Suprapubic skin (tissue), 4 donors: ENCODE results near the gene ETV5.

ENCODE experiments used
- EP300 ChIP-seq: sonication (generic); formaldehyde crosslinking; IDR thresholded peaks from one replicate; pipeline ENCODE4 v1.6.1; 2017; ENCODE audit warnings: antibody characterized with exemption
- POLR2A ChIP-seq, 2 donors: fragments of 450-650 bp; IDR thresholded peaks; one replicate each; pipeline ENCODE4 v1.6.1; 2017; ENCODE audit warnings: antibody characterized with exemption in 2 of 2, mild to moderate bottlenecking in 2 of 2, moderate library complexity in 2 of 2
- POLR2AphosphoS5 ChIP-seq, 3 donors: sonication (generic); formaldehyde crosslinking; IDR thresholded peaks; one replicate each; pipeline ENCODE4 v1.6.1; 2017; ENCODE audit warnings: antibody characterized with exemption in 3 of 3
- TF ChIP-seq, protein P1 (sequence below), 2 donors: fragments of 200-600 bp in 1 of 2; fragments of 450-650 bp in 1 of 2; sonication (generic) in 1 of 2; IDR thresholded peaks; one replicate each; pipeline ENCODE4 v1.5.1; 2016 to 2019; ENCODE audit warnings: antibody characterized with exemption in 2 of 2, mild to moderate bottlenecking in 1 of 2, moderate library complexity in 1 of 2

GRCh38 chr3:186109897-186110803 is 1.3 kb upstream of the ETV5 start:
- TF ChIP-seq, protein P1, sequence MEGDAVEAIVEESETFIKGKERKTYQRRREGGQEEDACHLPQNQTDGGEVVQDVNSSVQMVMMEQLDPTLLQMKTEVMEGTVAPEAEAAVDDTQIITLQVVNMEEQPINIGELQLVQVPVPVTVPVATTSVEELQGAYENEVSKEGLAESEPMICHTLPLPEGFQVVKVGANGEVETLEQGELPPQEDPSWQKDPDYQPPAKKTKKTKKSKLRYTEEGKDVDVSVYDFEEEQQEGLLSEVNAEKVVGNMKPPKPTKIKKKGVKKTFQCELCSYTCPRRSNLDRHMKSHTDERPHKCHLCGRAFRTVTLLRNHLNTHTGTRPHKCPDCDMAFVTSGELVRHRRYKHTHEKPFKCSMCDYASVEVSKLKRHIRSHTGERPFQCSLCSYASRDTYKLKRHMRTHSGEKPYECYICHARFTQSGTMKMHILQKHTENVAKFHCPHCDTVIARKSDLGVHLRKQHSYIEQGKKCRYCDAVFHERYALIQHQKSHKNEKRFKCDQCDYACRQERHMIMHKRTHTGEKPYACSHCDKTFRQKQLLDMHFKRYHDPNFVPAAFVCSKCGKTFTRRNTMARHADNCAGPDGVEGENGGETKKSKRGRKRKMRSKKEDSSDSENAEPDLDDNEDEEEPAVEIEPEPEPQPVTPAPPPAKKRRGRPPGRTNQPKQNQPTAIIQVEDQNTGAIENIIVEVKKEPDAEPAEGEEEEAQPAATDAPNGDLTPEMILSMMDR (IDR thresholded peaks at IDR 0.05) = no peak
- TF ChIP-seq POLR2A (IDR thresholded peaks at IDR 0.05) (no peak), POLR2AphosphoS5 (IDR thresholded peaks at IDR 0.05) (no peak), EP300 (no peak)
